Cortex of kidney (tissue), 1 donor: ENCODE data around the gene MCC.
"Not testable (repeated sequence)": the region's sequence is repeated elsewhere in the genome, so short reads cannot be mapped to it uniquely, and the experiment has no call there.

Source experiments
- DNase-seq: peaks from one replicate; lab custom pipeline; 2025; lab: John Stamatoyannopoulos, UW

MCC gene

GRCh38 chr5:113425909-113426308 lies 62.3 kb downstream of the MCC start:
- no peak for DNase-seq

GRCh38 chr5:113421693-113422092 lies 66.6 kb downstream of the MCC start:
- no peak for DNase-seq

GRCh38 chr5:113405530-113405929 lies 82.7 kb downstream of the MCC start:
- DNase-seq, result no peak

GRCh38 chr5:113404269-113404668 lies 84.0 kb downstream of the MCC start:
- DNase-seq, result no peak

- not testable (repeated sequence) for DNase-seq
Measured at GRCh38 chr5:113397986-113398385, 90.3 kb downstream of the MCC start.

GRCh38 chr5:113397046-113397445 lies 91.2 kb downstream of the MCC start:
- DNase-seq, result no peak

- DNase-seq, result no peak
Measured at GRCh38 chr5:113394658-113395057, 93.6 kb downstream of the MCC start.

- no peak for DNase-seq
Measured at GRCh38 chr5:113390224-113390623, 98.0 kb downstream of the MCC start.

- no peak for DNase-seq
Measured at GRCh38 chr5:113389116-113389515, 99.1 kb downstream of the MCC start.

- DNase-seq, result no peak
Measured at GRCh38 chr5:113387844-113388243, 100.4 kb downstream of the MCC start.

- no peak for DNase-seq
Measured at GRCh38 chr5:113384782-113385285, 103.4 kb downstream of the MCC start.

- no peak for DNase-seq
Measured at GRCh38 chr5:113382731-113383130, 105.5 kb downstream of the MCC start.

GRCh38 chr5:113381791-113382190 lies 106.5 kb downstream of the MCC start:
- DNase-seq, result no peak

- DNase-seq, result no peak
Measured at GRCh38 chr5:113380807-113381326, 107.4 kb downstream of the MCC start.

GRCh38 chr5:113379936-113380806 lies 108.1 kb downstream of the MCC start:
- DNase-seq, result no peak

- no peak for DNase-seq
Measured at GRCh38 chr5:113378959-113379541, 109.2 kb downstream of the MCC start.

- no peak for DNase-seq
Measured at GRCh38 chr5:113378514-113378913, 109.7 kb downstream of the MCC start.

GRCh38 chr5:113378081-113378480 lies 110.2 kb downstream of the MCC start:
- DNase-seq, result no peak

- no peak for DNase-seq
Measured at GRCh38 chr5:113376640-113377039, 111.6 kb downstream of the MCC start.

- no peak for DNase-seq
Measured at GRCh38 chr5:113375480-113376060, 112.7 kb downstream of the MCC start.

- DNase-seq, result no peak
Measured at GRCh38 chr5:113373426-113373825, 114.8 kb downstream of the MCC start.

GRCh38 chr5:113371721-113372196 lies 116.5 kb downstream of the MCC start:
- DNase-seq, result no peak

- DNase-seq, result no peak
Measured at GRCh38 chr5:113367586-113367985, 120.7 kb downstream of the MCC start.
